ENCODE data around the gene MCM10. TPM values are rescaled to one million over a fixed set of nuclear protein-coding genes. Genes with fewer than 3 reads are reported as not detected.
"Not testable (repeated sequence)": the region's sequence is repeated elsewhere in the genome, so short reads cannot be mapped to it uniquely, and the experiment has no call there.

Gene MCM10
- total RNA-seq, 1 donor from 2014 or later, result 0.30 TPM

DNA sequence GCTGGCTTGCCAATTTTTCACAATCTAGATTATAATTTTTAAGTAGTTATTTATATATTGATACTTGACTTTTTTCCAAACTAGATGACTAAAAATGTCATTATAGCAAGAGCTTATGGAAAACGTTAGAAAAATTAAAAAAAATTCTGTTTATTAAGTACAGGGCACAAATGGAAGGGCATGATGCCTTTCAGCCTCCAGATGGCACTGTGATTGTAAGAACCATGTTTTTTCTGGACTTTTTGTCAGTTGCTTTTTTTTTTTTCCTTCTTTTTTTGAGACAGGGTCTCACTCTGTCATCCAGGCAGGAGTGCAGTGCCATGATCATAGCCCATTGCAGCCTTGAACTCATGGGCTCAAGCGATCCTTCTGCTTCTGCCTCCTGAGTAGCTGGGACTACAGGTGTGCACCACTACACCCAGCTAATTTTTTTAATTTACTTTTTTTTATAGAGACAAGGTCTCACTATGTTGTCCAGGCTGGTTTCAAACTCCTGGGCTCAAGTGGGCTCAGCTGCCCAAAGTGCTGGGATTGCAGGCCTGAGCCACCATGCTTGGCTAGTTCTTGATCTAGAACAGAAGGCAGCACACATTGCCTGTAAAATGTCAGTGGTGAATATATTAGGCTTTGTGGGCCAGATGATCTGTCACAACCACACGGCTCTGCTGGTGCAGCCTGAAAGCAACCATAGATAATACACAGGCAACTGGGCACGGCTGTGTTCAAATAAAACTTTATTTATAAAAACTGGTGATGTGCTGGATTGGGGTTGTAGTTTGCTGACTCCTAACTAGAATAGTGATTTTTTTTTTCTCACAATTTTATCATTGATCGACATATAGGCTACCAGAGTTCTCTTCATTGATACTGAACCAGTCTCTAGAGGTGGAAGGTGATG, 45.4 kb downstream of the MCM10 start:
- DNase-seq, result no peak
- ATAC-seq (ENCODE audit: poor library complexity), result no peak
- intact Hi-C loops (cut with DNase I), result no loop called here

- intact Hi-C loops (cut with DNase I), result no loop called here
- DNase-seq (no peak), ATAC-seq (ENCODE audit: poor library complexity) (no peak)
These were observed 51.8 kb downstream of the MCM10 start for GRCh38 chr10:13213163-13213562.

- intact Hi-C loops (cut with DNase I), result no loop called here
- DNase-seq, result no peak
- no peak for ATAC-seq (ENCODE audit: poor library complexity)
These were observed 57.5 kb downstream of the MCM10 start for GRCh38 chr10:13218878-13219277.

DNA sequence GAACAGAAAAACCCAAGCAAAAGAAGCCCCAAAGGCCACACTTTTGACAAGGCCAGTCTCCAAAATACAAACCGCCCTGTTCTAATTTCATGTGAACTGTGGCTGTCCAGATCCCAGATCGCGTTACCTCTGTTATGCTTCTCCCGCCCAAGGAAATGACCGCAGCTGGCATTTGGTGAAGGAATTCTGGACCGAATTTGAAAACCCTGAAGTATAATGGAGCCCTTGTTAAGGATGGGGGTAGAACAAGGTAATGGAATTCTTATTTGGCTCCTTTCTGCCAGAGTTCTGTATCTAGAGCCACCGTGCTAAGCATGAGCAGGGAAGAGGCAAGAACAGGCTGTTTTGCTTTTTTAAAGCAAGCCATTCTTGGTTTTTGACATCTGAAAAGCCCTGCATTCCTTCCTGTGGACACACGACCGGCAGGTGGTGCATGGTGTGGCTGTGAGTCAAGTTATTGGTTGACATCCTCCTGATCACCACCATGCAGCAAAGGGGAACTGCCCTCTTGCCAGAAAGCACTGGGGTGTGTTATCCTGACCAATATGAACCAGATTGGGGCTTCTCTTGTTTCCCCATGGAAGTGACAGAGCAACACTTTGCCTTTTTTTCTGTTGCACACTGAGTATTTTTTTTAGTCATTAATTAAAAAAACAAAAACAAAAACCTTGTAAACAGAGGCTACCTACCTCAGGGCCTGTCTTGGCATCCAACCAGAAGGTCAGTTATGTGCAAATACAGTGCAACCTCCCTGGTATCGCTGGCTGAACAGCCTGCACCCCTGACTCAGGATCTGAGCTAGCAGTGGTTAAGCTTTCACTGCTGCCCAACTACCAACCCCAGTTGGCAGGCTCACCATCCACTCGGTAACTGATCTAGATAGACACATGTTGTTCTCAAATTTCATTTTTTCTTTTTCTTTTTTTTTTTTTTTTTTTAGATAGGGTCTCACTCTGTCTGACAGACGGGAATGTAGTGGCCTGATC, 58.6 kb downstream of the MCM10 start:
- ATAC-seq (ENCODE audit: poor library complexity) (no peak), DNase-seq (no peak)
- intact Hi-C loops (cut with DNase I), result no loop called here

DNA sequence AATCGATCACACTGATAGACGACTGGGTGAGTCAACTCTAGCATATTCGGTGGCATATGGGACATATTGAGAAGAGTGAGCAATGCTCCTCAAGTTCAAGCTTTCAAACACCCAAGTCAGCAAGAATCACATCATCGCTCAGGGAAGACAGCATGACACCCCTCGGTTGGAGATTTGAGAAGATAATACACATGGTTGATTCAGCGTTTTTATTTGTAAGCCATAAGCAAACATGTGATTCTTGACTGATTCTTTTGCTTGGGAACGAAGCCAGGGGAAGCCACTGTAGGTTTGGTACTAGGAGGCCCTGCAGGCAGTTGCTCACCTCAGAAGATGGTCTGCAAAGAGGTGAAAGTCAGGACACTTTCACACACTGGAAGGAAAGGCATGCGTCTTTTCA, 60.2 kb downstream of the MCM10 start:
- intact Hi-C loops (cut with DNase I), result no loop called here
- no peak for DNase-seq
- no peak for ATAC-seq (ENCODE audit: poor library complexity)

GRCh38 chr10:13222151-13222550, 60.8 kb downstream of the MCM10 start:
- intact Hi-C loops (cut with DNase I), result no loop called here

DNA sequence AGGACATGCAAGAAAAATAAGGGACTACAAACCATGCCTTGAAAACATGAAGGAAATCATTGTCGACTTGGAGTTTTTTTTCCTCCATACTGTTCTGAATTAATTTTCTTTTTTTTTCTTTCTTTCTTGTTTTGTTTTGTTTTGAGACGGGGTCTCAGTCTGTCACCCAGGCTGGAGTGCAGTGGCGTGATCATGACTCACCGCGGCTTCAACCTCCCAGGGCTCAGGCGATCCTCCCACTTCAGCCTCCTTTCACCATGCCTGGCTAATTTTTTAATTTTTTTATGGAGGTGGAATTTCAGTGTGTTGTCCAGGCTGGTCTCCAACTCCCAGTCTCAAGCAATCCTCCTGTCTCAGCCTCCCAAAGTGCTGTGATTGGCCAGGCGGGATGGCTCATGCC, 61.2 kb downstream of the MCM10 start:
- no peak for ATAC-seq (ENCODE audit: poor library complexity)
- intact Hi-C loops (cut with DNase I), result no loop called here
- DNase-seq, result no peak

More at GRCh38 chr10:13222151-13222550, 60.8 kb downstream of the MCM10 start:
- DNase-seq, result no peak
- ATAC-seq (ENCODE audit: poor library complexity), result no peak

DNA sequence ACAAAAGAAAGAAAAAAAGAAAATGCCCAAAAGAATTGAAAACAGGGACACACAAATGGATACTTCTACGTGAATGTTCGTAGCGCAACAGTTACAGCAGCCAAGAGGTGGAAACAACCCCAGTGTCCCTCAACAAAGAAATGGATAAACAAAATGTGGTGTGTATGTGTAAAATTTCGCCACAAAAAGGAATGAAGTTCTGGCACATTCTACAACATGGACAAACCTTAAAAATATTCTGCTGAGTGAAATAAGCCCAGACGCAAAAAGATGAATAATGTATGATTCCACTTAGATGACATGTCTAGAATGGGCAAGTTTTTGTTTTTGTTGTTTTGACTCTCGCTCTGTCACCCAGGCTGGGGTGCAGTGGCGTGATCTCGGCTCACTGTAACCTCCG, 61.9 kb downstream of the MCM10 start:
- DNase-seq (no peak), ATAC-seq (ENCODE audit: poor library complexity) (no peak)
- intact Hi-C loops (cut with DNase I), result no loop called here

DNA sequence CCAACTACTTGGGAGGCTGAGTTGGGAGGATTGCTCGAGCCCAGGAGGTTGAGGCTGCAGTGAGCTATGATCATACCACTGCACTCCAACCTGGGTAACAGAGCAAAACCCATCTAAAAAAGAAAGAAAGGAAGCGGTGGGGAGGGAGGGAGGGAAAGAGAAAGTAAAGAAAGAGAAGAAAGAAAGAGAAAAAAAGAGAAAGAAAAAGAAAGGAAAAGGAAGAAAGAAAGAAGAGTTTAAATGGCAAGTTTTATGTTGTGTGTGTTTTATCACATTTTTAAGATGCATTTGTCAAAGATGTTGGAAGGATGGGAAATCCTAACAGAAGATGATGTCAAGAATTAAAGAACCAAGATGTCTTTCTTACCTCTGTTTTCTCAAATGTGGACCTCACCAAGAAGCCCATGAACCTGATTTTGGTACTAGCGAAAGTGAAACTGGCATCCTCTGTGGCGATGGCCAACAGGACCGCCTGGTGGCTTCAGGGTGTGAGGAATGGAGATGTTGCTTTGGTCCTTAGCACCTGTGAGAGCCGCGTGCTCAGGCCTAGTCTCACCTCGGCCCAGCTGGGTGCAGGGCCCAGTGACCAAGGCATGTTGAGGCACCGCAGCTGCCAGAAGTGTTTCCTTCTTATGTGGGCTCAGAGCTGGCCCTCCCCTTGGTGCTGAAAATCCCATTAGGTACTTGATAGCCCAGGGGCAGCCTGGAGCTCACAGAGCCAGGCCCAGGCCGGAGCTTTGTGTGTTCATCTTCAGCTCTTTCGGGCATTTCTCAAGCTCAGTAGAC, 63.0 kb downstream of the MCM10 start:
- intact Hi-C loops (cut with DNase I), result no loop called here
- ATAC-seq (ENCODE audit: poor library complexity) (no peak), DNase-seq (no peak)

GRCh38 chr10:13225601-13226000, 64.2 kb downstream of the MCM10 start:
- ATAC-seq (ENCODE audit: poor library complexity), result no peak
- no peak for DNase-seq
- intact Hi-C loops (cut with DNase I), result no loop called here

GRCh38 chr10:13227031-13227430, 65.7 kb downstream of the MCM10 start:
- DNase-seq (no peak), ATAC-seq (ENCODE audit: poor library complexity) (no peak)
- intact Hi-C loops (cut with DNase I), result no loop called here

GRCh38 chr10:13231190-13231589, 69.8 kb downstream of the MCM10 start:
- DNase-seq, result no peak
- intact Hi-C loops (cut with DNase I), result no loop called here
- no peak for ATAC-seq (ENCODE audit: poor library complexity)

DNA sequence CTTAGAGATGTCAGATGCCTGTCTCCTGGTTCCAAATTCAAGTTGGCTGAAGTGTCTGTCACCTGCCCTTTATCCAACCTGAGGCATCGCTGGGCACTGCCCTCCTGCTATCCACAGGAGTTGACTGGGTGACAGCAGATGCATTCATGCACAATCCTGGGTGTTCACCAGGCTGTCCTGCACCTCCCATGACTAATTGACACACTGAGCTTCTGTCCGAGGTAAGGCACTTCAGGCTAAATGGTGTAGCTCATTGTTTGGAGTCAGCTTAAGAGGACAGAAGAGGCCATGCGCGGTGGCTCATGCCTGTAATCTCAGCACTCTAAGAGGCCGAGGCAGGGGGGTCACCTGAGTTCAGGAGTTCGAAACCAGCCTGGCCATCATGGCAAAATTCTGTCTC, 70.5 kb downstream of the MCM10 start:
- intact Hi-C loops (cut with DNase I), result no loop called here
- ATAC-seq (ENCODE audit: poor library complexity) (no peak), DNase-seq (no peak)

DNA sequence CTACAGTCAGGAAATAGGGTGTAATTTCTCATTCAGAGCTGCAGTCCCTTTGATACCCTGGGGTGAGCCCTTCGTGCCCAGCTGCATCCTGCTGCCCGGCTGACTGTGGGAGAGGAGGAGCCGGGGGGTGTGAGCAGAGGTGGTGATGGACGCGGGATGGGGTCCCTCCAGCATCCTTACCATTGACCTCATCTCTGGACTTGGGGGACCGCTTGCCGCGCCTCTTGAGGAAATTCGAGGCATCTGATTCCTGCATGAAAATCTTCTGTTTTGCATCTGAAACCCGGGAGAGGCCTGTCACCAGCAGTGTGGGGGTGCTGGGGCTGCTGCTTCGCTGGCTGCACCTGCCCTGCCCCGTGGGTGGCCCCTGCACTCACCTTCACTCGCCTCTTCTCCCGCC, 72.0 kb downstream of the MCM10 start:
- intact Hi-C loops (cut with DNase I), result no loop called here
- ATAC-seq (ENCODE audit: poor library complexity) (no peak), DNase-seq (no peak)

DNA sequence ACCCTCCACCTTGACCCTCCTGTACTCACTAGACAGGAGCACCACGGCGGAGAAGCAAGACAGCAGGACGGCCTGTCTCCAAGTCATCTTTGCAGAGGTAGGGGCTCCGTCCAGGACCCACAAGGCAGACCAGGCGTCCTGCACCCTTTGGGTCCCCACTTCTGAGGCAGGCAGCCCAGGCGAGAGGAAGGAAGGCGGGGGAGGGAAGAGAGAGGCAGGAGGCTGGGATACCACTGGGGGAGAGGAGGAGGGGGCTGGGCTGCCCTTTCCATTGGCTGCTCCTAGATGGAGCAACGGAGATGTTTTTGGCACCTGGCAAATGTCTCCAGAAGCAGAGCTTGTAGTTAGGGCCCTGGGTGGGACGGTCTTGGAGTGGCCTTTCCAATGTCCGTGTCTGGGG, 72.8 kb downstream of the MCM10 start, which contains the start of gene UCMA:
Gene UCMA, minus strand, starts transcription at position 203 of the 400 bp plus-strand sequence. Its CDS starts 116 bp downstream, at position 87.
- no peak for DNase-seq
- intact Hi-C loops (cut with DNase I), result no loop called here
- no peak for ATAC-seq (ENCODE audit: poor library complexity)

GRCh38 chr10:13234736-13235135, 73.4 kb downstream of the MCM10 start:
- intact Hi-C loops (cut with DNase I); DNase-seq; ATAC-seq (ENCODE audit: poor library complexity): not testable (repeated sequence)

GRCh38 chr10:13236638-13237037, 75.3 kb downstream of the MCM10 start:
- DNase-seq, result no peak
- intact Hi-C loops (cut with DNase I), result no loop called here
- no peak for ATAC-seq (ENCODE audit: poor library complexity)

- no peak for ATAC-seq (ENCODE audit: poor library complexity)
- no peak for DNase-seq
- intact Hi-C loops (cut with DNase I), result no loop called here
These were observed 77.1 kb downstream of the MCM10 start for GRCh38 chr10:13238271-13239077.

Measured in Right ventricle myocardium superior (tissue), 1 donor.